Ecto neural progenitor cell (in vitro differentiated cells): ENCODE data around the gene PARVB.

Source experiments
- DNase-seq: peaks from one replicate; pipeline ENCODE4 v3.0.0-alpha.2; 2018; ENCODE audit warnings: low spot score

The PARVB gene

DNA sequence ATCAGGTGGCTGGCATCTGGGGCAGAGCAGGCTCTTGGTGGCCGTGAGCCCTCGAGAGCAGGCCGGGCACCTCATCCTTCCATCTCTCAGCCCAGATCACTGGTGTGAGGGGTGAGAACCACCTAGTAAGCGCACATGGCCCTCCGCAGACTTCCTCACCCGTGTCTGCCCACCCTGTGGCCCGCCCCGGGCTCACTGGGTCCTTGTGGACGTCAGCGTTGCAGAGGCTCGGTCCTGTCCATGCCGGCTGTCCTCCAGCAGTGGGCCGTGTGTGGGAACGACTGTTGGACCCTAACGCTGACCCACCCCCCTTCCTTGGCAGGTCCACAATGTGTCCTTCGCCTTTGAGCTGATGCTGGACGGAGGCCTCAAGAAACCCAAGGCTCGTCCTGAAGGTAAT, 139.4 kb downstream of the PARVB start:
- DNase-seq = no peak

DNA sequence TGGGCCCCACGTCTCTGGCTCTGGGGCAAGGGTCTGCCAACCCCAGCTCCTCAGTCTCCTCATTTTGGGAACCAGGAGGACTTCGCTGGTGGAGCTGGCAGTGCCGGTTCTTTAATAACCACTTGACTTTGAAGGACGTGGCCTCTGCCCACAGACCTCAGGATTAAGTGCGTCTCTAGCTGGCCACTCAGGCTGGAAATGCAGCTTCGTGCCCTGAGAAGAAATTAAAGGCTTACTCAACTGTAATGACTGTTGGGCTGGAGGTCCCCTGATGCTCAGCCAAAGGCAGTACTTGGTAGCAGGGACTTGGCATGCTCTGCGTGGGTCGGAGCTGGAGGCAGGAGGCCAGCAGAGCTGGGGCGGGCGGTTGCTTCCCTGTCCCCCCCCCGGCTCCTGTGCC, 139.9 kb downstream of the PARVB start:
- no peak for DNase-seq

GRCh38 chr22:44165286-44165874, 141.3 kb downstream of the PARVB start:
- DNase-seq = no peak

GRCh38 chr22:44166498-44167276, 142.6 kb downstream of the PARVB start:
- DNase-seq = no peak

GRCh38 chr22:44167501-44167900, 143.4 kb downstream of the PARVB start:
- DNase-seq = no peak

- DNase-seq = no peak
Observed at GRCh38 chr22:44168206-44168605, 144.1 kb downstream of the PARVB start.

DNA sequence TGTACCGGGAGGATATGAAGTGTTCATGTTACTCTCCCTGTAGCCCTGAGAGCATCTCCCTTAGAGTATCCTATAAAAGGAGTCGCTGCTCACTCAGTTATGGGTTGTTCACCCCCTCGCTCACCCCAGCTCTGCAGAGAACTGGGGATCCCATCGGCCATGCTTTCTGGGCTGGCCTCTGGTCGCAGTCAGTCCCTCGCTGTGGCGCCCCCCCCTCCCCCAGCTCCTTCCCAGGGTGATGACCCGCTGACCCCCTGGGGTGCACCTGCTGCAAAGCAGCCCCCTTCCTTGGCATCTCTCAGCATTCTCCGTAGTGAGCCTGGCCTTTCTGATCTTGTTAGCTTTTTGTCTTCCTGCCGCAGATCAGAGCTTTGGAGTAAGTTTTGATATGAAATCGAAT, 146.4 kb downstream of the PARVB start:
- no peak for DNase-seq

DNA sequence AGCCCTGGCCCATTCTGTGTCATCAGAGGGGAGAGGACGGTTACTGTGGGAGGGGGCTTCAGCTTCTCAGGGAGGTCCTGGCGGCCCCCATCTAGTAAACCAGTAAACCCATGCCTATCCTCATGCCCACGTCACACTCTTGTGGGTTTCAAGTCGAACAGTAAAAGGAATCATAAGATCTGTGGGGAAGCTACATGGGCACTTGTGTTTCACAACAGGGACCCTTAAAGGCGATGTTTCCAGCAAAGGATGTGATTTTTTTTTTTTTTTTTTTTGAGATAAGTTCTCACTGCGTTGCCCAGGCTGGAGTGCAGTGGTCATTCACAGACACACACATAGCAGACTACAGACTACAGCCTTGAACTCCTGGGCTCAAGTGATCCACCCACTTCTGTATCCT, 147.5 kb downstream of the PARVB start:
- no peak for DNase-seq

- no peak for DNase-seq
Observed at GRCh38 chr22:44172370-44173108, 148.4 kb downstream of the PARVB start.

- no peak for DNase-seq
Observed at GRCh38 chr22:44173154-44173553, 149.1 kb downstream of the PARVB start.

GRCh38 chr22:44175676-44176075, 151.6 kb downstream of the PARVB start:
- DNase-seq = no peak

DNA sequence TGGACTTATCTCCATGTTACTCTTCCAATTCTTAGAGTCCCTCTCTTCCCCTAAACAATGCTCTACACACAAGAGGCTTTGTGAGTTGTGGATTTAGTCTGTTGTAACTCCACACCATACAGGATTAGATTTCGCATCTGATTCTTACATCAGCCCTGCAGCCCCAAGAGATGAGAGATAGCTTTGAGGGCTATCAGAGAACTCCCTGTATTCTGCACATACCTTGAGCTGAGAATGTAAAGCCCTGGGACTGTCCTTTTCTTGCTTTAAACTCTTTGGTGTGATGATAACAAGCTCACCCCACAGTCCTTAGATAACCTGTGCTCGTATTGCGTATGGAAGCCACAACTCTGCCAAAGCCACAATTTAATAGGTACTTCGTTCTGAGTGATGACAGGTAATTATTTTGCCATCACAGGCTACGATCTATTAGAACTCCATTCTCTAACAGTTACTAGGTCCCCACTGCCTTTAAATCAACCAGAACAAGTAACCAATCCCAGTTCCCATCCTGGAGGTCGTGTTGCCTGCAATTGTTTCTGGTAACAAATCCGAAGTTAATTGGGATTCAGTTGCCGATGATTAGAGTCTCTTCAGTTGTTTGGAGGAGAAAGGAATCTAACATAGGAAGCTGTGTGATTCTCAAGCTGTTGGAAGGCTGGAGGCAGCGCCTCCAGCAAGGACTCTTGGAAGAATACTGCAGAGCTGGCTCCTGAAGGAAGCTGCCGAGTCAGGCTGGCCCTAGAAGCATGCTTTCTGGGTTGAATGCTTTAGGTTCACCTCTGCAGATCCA, 155.3 kb downstream of the PARVB start:
- DNase-seq = no peak

- no peak for DNase-seq
Observed at GRCh38 chr22:44179989-44180705, 156.0 kb downstream of the PARVB start.

- DNase-seq = no peak
Observed at GRCh38 chr22:44180706-44181032, 156.6 kb downstream of the PARVB start, which contains the start of gene PARVG. PARVG (plus strand) TSS chr22:44180925; CDS start chr22:44183330, 2,405 bp downstream.

GRCh38 chr22:44181033-44181911, 157.2 kb downstream of the PARVB start:
- no peak for DNase-seq

DNA sequence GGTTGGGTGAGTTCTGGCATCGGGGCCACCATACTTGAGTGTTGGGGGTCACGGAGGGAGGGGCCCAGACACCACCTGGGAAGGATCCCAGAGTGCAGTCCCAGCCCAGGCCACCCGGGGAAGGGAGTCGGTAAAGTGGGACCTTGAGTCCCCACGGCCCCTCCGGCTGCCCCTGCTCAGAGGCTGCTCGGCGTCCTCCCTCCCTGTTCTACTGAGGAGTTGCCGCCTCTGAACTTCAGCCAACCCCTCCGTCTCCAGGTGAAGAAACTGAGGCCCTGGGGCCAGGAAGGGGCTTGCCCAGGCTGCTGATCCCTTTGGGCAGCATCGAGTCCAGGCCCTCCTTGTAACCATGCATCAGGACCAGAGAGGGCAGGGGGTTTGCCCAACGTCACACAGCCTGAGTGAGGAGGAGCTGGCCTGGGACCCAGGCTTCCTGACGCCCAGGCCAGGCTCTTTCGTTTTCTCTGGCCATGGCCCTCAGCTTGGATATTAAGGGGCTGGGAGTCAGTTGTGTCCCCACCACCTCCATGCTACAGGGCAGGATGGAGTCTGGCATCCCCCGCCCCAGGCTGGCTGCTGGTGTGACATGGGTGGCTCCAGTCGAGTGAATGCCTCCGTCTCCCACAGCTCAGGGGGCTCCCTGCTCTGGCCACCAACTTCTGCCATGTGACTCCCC, 157.9 kb downstream of the PARVB start:
- no peak for DNase-seq

DNA sequence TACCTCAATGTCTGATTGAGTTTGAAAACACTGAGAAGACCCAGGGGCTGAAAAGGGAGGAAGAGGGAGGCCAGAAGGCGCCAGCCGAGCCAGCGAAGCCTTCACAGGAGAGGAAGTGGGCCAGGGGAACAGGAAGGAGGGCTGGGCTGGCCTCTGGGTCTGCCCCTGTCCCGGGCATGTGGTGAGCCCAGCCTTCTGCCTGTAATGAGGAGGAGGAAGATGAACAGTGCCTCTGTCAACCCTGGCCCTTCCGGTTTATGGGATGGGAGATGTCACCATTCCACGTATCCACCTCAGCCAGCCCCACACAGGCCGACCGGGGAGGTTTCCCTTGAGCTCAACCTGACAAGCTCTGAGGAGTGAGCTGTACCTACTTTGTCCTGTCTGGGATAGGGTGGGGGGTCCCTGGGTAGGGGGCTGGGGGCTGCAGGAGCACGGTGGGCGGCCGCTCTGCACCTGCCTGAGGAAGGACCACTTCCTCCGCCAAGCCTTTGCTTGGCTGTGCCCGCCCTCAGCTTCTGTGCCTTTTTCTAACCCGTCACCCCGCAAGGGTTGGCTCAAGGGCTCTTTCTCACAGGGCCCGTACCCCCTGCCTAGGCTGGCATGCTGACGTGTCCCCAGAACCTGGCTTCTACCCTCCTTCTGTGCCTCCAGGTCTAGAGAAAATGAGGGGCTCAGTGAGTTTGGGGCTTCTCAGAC, 158.6 kb downstream of the PARVB start:
- no peak for DNase-seq

- DNase-seq = no peak
Observed at GRCh38 chr22:44183287-44183588, 159.1 kb downstream of the PARVB start.

DNA sequence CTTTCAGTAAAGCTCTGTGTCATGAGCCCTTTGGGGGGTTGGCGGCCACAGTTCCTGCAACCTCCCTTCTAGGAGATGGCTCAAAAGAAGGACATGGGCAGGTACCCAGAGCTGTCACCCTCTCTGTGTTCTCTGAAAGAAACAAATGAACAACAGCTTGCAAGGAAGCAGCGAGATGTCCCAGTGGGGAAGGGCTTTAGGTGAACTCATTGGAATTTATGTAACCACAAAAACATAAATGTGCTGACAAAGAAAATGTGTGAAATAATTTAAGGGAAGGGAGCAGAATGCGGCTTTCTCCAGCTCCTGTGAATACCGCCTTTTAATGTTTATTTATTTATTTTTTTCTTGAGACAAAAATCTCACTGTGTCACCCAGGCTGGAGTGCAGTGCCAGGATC, 159.9 kb downstream of the PARVB start:
- DNase-seq = no peak
